ENCODE results near the gene TMEM186. TPM values are rescaled to one million over a fixed set of nuclear protein-coding genes. Genes with fewer than 3 reads are reported as not detected.

Gene TMEM186
- total and polyA plus RNA-seq, 9 of the 15 experiments (the other 6 are each of a cell fraction or from before 2014, with no cell fraction given): 10.1 to 33.4 (median 16.4) TPM

- Histone ChIP-seq H3K27ac (ENCODE audit: extremely low read depth, low read depth, low read length) (no peak overlapping the region), H3K9me1 (ENCODE audit: control insufficient read depth, insufficient read depth, low read length) (no peaks in the 10 kb centered on the region), H3K79me2 (ENCODE audit: control insufficient read depth, insufficient read depth, low read length) (no peaks in the 10 kb centered on the region), H3K4me3 (no peak overlapping the region), H3K27me3 (ENCODE audit: control insufficient read depth in 2 of 2, insufficient read depth in 2 of 2, low read length in 2 of 2) (no peaks in the 10 kb centered on the region), H3K36me3 (ENCODE audit: control insufficient read depth, insufficient read depth, low read length) (peaks cover 78% of the 10 kb centered on the region; the same call in 2 of the 3 replicates), H3K4me1 (replicated peaks in 1 of 2; ENCODE audit: control insufficient read depth in 2 of 2, insufficient read depth in 2 of 2, low read length in 2 of 2) (no peaks in the 10 kb centered on the region), H3K9ac (ENCODE audit: insufficient read depth in 1 of 2, low read depth in 2 of 2, low read length in 2 of 2) (no peak overlapping the region), H4K20me1 (replicated peaks; ENCODE audit: control insufficient read depth, insufficient read depth, low read length) (no peaks in the 10 kb centered on the region), H3K4me2 (ENCODE audit: insufficient read depth, low read length) (no peak overlapping the region), H2AFZ (ENCODE audit: low read depth, low read length) (no peak overlapping the region), H3K9me3 (replicated peaks; ENCODE audit: control insufficient read depth, insufficient read depth, low read depth, low read length) (no peaks in the 10 kb centered on the region)
- BruUV-seq (replicated peaks): no TSS peak
- FAIRE-seq (no peak), DNase-seq (ENCODE audit: extremely low read depth in 1 of 4, low spot score in 3 of 4) (no peak), ATAC-seq (no peak)
- ChIA-PET POLR2A (interaction anchor here (0.7 to 1.7 kb wide), 5 partner anchors 10 to 249 kb away, joined by 3 to 7 read pairs (median 3); no protein-coding TSS in a partner anchor), CTCF (ENCODE audit: low intra/inter-chr PET ratio) (interaction anchor here (0.5 kb wide), 1 partner anchor 12 kb away, joined by 3 read pairs; no protein-coding TSS in a partner anchor)
- 95% methylated on average over 3 of the region's 3 CpGs for WGBS (ENCODE audit: insufficient coverage, low coverage, missing lambda C conversion rate)
- in situ Hi-C loops (cut with MboI) (no loop called here), intact Hi-C loops (cut with micrococcal nuclease) (no loop called here)
- TF ChIP-seq CEBPG (CRISPR knock-in tag; IDR thresholded peaks at IDR 0.05) (no peak), CEBPG (tag; conservative IDR thresholded peaks at IDR 0.05 in 1 of 2, IDR thresholded peaks at IDR 0.05 in 1 of 2) (no peak), ZNF41 (CRISPR knock-in tag; conservative IDR thresholded peaks at IDR 0.05) (no peak), IFI16 (CRISPR knock-in tag; IDR thresholded peaks at IDR 0.05) (no peak), CHD2 (IDR thresholded peaks at IDR 0.05; ENCODE audit: low read depth, low read length) (no peak), BCLAF1 (IDR thresholded peaks at IDR 0.05; ENCODE audit: borderline replicate concordance in 1 of 2, control insufficient read depth in 1 of 2, low read depth in 2 of 2, low read length in 1 of 2) (no peak), TEAD4 (IDR thresholded peaks at IDR 0.05; ENCODE audit: low read length) (no peak), TEAD4 (CRISPR knock-in tag; IDR thresholded peaks at IDR 0.05; ENCODE audit: borderline replicate concordance) (no peak), ZNF766 (CRISPR knock-in tag; conservative IDR thresholded peaks at IDR 0.05) (no peak), KDM4B (IDR thresholded peaks at IDR 0.05; ENCODE audit: borderline replicate concordance in 2 of 2, low read depth in 1 of 2) (no peak), MEIS2 (IDR thresholded peaks at IDR 0.05; ENCODE audit: partially characterized antibody) (no peak), ZNF57 (CRISPR knock-in tag; IDR thresholded peaks at IDR 0.05) (no peak), STAT5A (IDR thresholded peaks at IDR 0.05; ENCODE audit: borderline replicate concordance, low read length) (no peak), FOXA1 (IDR thresholded peaks at IDR 0.05; ENCODE audit: borderline replicate concordance) (no peak), CBFB (CRISPR knock-in tag; IDR thresholded peaks at IDR 0.05) (no peak), ZNF253 (CRISPR knock-in tag; conservative IDR thresholded peaks at IDR 0.05) (no peak), RFX1 (IDR thresholded peaks at IDR 0.05) (no peak), MYC (IDR thresholded peaks at IDR 0.05; ENCODE audit: low read depth, low read length) (no peak), MYC (CRISPR knock-in tag; IDR thresholded peaks at IDR 0.05; ENCODE audit: borderline replicate concordance, low read depth) (no peak)
These were observed 28.9 kb upstream of the TMEM186 start for GRCh38 chr16:8826278-8826879.

Data from K562 (cell line).